Stimulated activated effector memory CD8-positive, alpha-beta T cell treated with anti-CD3 and anti-CD28 coated beads, Interleukin-12 subunit alpha, Interleukin-12 subunit beta, amount 100 ng/mL, for 72 hours (primary cell): ENCODE measurements around the gene MARCHF3.
"Not testable (repeated sequence)": the region's sequence is repeated elsewhere in the genome, so short reads cannot be mapped to it uniquely, and the experiment has no call there.

Experiments
- ATAC-seq: fragments of 150-1000 bp; cut with Tn5 transposase; 2 replicates; pipeline ENCODE4 v1.10.0; 2021
- DNase-seq, 2 donors: peaks; one replicate each; pipeline ENCODE4 v3.0.0; 2021 to 2022; ENCODE audit warnings: low spot score in 2 of 2
- H3K27ac Mint-ChIP-seq: one replicate; pipeline ENCODE4 v1.8.0; 2022; ENCODE audit warnings: mild to moderate bottlenecking, mixed read lengths
- H3K36me3 Mint-ChIP-seq: one replicate; pipeline ENCODE4 v1.8.0; 2022; ENCODE audit warnings: mild to moderate bottlenecking, mixed read lengths
- H3K4me1 Mint-ChIP-seq: one replicate; pipeline ENCODE4 v1.8.0; 2022; ENCODE audit warnings: mixed read lengths
- H3K4me3 Mint-ChIP-seq: one replicate; pipeline ENCODE4 v1.8.0; 2022; ENCODE audit warnings: mild to moderate bottlenecking, mixed read lengths
- H3K9me3 Mint-ChIP-seq: one replicate; pipeline ENCODE4 v1.8.0; 2022; ENCODE audit warnings: mixed read lengths

Gene MARCHF3

GRCh38 chr5:126967808-126968466 lies 62.4 kb downstream of the MARCHF3 start:
- ATAC-seq = no peak
- Mint-ChIP-seq H3K4me3 (no peak overlapping the region), H3K9me3 (no peaks in the 10 kb centered on the region), H3K27ac (no peak overlapping the region), H3K36me3 (no peaks in the 10 kb centered on the region), H3K4me1 (peaks cover 16% of the 10 kb centered on the region)
- no peak for DNase-seq

GRCh38 chr5:126965487-126965886 lies 64.9 kb downstream of the MARCHF3 start:
- Mint-ChIP-seq H3K27ac (no peak overlapping the region), H3K9me3 (no peaks in the 10 kb centered on the region), H3K4me1 (no peaks in the 10 kb centered on the region), H3K36me3 (no peaks in the 10 kb centered on the region), H3K4me3 (no peak overlapping the region)
- ATAC-seq (no peak), DNase-seq (no peak)

- no peak overlapping the region for H3K27ac Mint-ChIP-seq
- no peaks in the 10 kb centered on the region for H3K4me1 Mint-ChIP-seq
- no peak for ATAC-seq
- no peak overlapping the region for H3K4me3 Mint-ChIP-seq
- no peak for DNase-seq
- no peaks in the 10 kb centered on the region for H3K9me3 Mint-ChIP-seq
- no peaks in the 10 kb centered on the region for H3K36me3 Mint-ChIP-seq
These were observed 65.3 kb downstream of the MARCHF3 start for GRCh38 chr5:126965061-126965475.

- DNase-seq (no peak), ATAC-seq (no peak)
- H3K4me1 Mint-ChIP-seq = no peaks in the 10 kb centered on the region
- no peak overlapping the region for H3K4me3 Mint-ChIP-seq
- H3K27ac Mint-ChIP-seq = no peak overlapping the region
- H3K36me3 Mint-ChIP-seq = no peaks in the 10 kb centered on the region
- no peaks in the 10 kb centered on the region for H3K9me3 Mint-ChIP-seq
These were observed 66.5 kb downstream of the MARCHF3 start for GRCh38 chr5:126963822-126964375.

- H3K9me3 Mint-ChIP-seq = no peaks in the 10 kb centered on the region
- no peak overlapping the region for H3K27ac Mint-ChIP-seq
- no peaks in the 10 kb centered on the region for H3K4me1 Mint-ChIP-seq
- ATAC-seq = peak; percentile 28
- DNase-seq = no peak
- no peak overlapping the region for H3K4me3 Mint-ChIP-seq
- no peaks in the 10 kb centered on the region for H3K36me3 Mint-ChIP-seq
These were observed 68.7 kb downstream of the MARCHF3 start for GRCh38 chr5:126961702-126962101.

- Mint-ChIP-seq H3K9me3 (no peaks in the 10 kb centered on the region), H3K4me3 (no peak overlapping the region), H3K36me3 (no peaks in the 10 kb centered on the region), H3K4me1 (no peaks in the 10 kb centered on the region), H3K27ac (no peak overlapping the region)
- ATAC-seq (no peak), DNase-seq (no peak)
These were observed 69.2 kb downstream of the MARCHF3 start for GRCh38 chr5:126961128-126961527.

GRCh38 chr5:126959188-126959587 lies 71.2 kb downstream of the MARCHF3 start:
- no peak overlapping the region for H3K27ac Mint-ChIP-seq
- no peak overlapping the region for H3K4me3 Mint-ChIP-seq

GRCh38 chr5:126956991-126957390 lies 73.4 kb downstream of the MARCHF3 start:
- Mint-ChIP-seq H3K9me3 (no peaks in the 10 kb centered on the region), H3K36me3 (no peaks in the 10 kb centered on the region), H3K4me3 (no peak overlapping the region), H3K4me1 (no peaks in the 10 kb centered on the region), H3K27ac (no peak overlapping the region)
- no peak for ATAC-seq
- DNase-seq = no peak

More at GRCh38 chr5:126959188-126959587, 71.2 kb downstream of the MARCHF3 start:
- H3K4me1 Mint-ChIP-seq = no peaks in the 10 kb centered on the region
- DNase-seq (no peak), ATAC-seq (no peak)
- no peaks in the 10 kb centered on the region for H3K9me3 Mint-ChIP-seq
- H3K36me3 Mint-ChIP-seq = no peaks in the 10 kb centered on the region

GRCh38 chr5:126954981-126955380 lies 75.4 kb downstream of the MARCHF3 start:
- ATAC-seq = no peak
- no peaks in the 10 kb centered on the region for H3K9me3 Mint-ChIP-seq
- no peaks in the 10 kb centered on the region for H3K4me1 Mint-ChIP-seq
- no peak overlapping the region for H3K27ac Mint-ChIP-seq
- H3K36me3 Mint-ChIP-seq = no peaks in the 10 kb centered on the region
- DNase-seq = no peak
- no peak overlapping the region for H3K4me3 Mint-ChIP-seq

- Mint-ChIP-seq H3K4me1 (no peaks in the 10 kb centered on the region), H3K36me3 (no peaks in the 10 kb centered on the region), H3K27ac (no peak overlapping the region), H3K9me3 (no peaks in the 10 kb centered on the region), H3K4me3 (no peak overlapping the region)
- ATAC-seq (no peak), DNase-seq (no peak)
These were observed 76.7 kb downstream of the MARCHF3 start for GRCh38 chr5:126953640-126954039.

GRCh38 chr5:126949475-126949874 lies 80.9 kb downstream of the MARCHF3 start:
- Mint-ChIP-seq H3K9me3 (no peaks in the 10 kb centered on the region), H3K4me3 (no peak overlapping the region), H3K27ac (no peak overlapping the region), H3K4me1 (no peaks in the 10 kb centered on the region), H3K36me3 (no peaks in the 10 kb centered on the region)
- DNase-seq (no peak), ATAC-seq (no peak)

GRCh38 chr5:126948453-126948852 lies 81.9 kb downstream of the MARCHF3 start:
- no peaks in the 10 kb centered on the region for H3K9me3 Mint-ChIP-seq
- H3K4me3 Mint-ChIP-seq = no peak overlapping the region
- H3K36me3 Mint-ChIP-seq = no peaks in the 10 kb centered on the region
- ATAC-seq (no peak), DNase-seq (no peak)
- H3K4me1 Mint-ChIP-seq = no peaks in the 10 kb centered on the region
- no peak overlapping the region for H3K27ac Mint-ChIP-seq

- H3K27ac Mint-ChIP-seq = no peak overlapping the region
- DNase-seq = no peak
- no peaks in the 10 kb centered on the region for H3K36me3 Mint-ChIP-seq
- no peak overlapping the region for H3K4me3 Mint-ChIP-seq
- no peak for ATAC-seq
- no peaks in the 10 kb centered on the region for H3K4me1 Mint-ChIP-seq
- H3K9me3 Mint-ChIP-seq = no peaks in the 10 kb centered on the region
These were observed 82.4 kb downstream of the MARCHF3 start for GRCh38 chr5:126948011-126948355.

- Mint-ChIP-seq H3K4me1 (no peaks in the 10 kb centered on the region), H3K36me3 (no peaks in the 10 kb centered on the region), H3K4me3 (no peak overlapping the region), H3K27ac (no peak overlapping the region), H3K9me3 (no peaks in the 10 kb centered on the region)
- DNase-seq = no peak
- no peak for ATAC-seq
These were observed 83.0 kb downstream of the MARCHF3 start for GRCh38 chr5:126947146-126948010.

- not testable (repeated sequence) for H3K36me3 Mint-ChIP-seq, ATAC-seq, H3K4me1 Mint-ChIP-seq, H3K4me3 Mint-ChIP-seq, H3K9me3 Mint-ChIP-seq, DNase-seq, H3K27ac Mint-ChIP-seq
These were observed 87.5 kb downstream of the MARCHF3 start for GRCh38 chr5:126942908-126943307.

- Mint-ChIP-seq H3K4me1 (no peaks in the 10 kb centered on the region), H3K4me3 (no peak overlapping the region), H3K36me3 (no peaks in the 10 kb centered on the region), H3K9me3 (no peaks in the 10 kb centered on the region), H3K27ac (no peak overlapping the region)
- no peak for DNase-seq
- ATAC-seq = no peak
These were observed 89.0 kb downstream of the MARCHF3 start for GRCh38 chr5:126941403-126941802.
